H7 (cell line): Measurements from ENCODE around the gene TK2. TPM values are rescaled to one million over a fixed set of nuclear protein-coding genes. Genes with fewer than 3 reads are reported as not detected.
A peak's percentile ranks its signal among the peaks of the same experiment; 100 is the strongest.

Experiments used
- DNase-seq: peaks from one replicate; pipeline ENCODE4 v3.0.0; 2012
- H3K27me3 ChIP-seq: 2 replicates; pipeline ENCODE4 v1.6.0; 2011; ENCODE audit warnings: mild to moderate bottlenecking, low read length; ENCODE audit not compliant: control insufficient read depth, insufficient read depth
- H3K36me3 ChIP-seq: replicated peaks from 2 replicates; pipeline ENCODE4 v1.5.1; 2011; ENCODE audit warnings: low read length; ENCODE audit not compliant: control insufficient read depth, insufficient read depth
- H3K4me3 ChIP-seq: 2 replicates; pipeline ENCODE4 v1.5.1; 2011; ENCODE audit warnings: low read depth, mild to moderate bottlenecking, control low read depth, low read length, moderate library complexity; ENCODE audit not compliant: insufficient read depth
- total RNA-seq: library from RNA; depleted of rRNA; stranded (reverse); fragments of >200 nt; shearing (Covaris generic); gene quantifications from 2 replicates; pipeline ENCODE4 v1.2.3, GENCODE V29; 2014

The TK2 gene
- total RNA-seq, 1 experiment from 2014 or later, result 7.9 TPM

DNA sequence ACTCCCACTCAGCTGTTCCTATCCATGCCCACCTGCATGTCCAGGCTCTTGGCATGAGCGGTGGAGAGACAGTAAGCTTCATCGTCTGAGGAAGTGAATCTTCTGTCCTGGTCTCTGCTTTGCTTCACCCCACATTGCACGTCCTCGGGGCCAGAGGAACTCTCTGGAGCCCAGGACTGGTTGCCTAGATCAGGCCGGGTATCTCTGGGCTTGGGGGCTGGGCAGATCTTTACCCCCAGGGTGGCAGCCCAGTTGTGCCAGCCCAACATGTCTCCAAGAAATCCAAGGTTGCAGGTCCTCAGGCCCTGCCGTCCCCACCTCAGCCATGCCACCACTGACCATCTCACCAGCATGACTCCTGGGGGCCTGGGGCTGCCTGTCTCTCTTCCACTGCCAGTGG, 64.5 kb downstream of the TK2 start:
- Histone ChIP-seq H3K36me3 (no peaks in the 10 kb centered on the region), H3K4me3 (no peak overlapping the region), H3K27me3 (no peaks in the 10 kb centered on the region)
- no peak for DNase-seq

GRCh38 chr16:66484453-66485213, 65.3 kb downstream of the TK2 start:
- H3K4me3 ChIP-seq, result no peak overlapping the region
- H3K36me3 ChIP-seq, result no peaks in the 10 kb centered on the region
- DNase-seq, result no peak
- H3K27me3 ChIP-seq, result no peaks in the 10 kb centered on the region

DNA sequence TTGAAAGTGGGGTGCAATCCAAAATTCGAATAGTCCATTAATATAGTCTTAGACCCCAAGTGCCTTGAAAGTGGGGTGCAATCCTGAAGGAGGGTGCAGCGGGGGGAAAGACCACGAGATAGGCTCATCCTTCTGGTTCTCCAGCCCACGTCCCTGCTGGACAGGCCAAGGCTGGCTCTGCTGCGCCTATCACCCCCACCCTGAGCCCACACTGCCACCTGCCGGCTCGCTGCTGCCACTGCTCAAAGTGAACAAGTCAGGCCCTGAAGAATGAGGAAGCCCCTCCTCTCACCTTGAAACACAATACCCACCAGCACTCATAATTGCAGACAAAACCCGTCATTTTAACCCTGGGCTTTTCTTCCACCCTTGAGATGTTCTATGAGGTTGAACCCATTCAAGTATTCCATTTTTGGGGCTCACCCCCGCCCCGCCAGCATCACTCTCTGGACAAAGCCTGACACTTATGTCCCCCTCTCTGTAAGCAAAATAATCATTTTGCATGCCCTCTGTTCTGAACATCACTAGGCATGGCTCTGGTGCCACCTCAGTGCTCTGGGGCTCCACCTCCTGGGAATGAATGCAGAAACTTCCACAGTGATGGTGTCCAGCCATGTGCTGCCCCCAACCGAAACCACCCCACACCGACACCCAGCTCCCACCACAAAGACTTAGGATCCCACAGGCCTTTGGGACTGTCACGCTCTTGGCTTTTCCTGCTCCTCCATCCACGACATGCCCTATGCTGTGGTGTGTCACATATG, 66.1 kb downstream of the TK2 start:
- Histone ChIP-seq H3K4me3 (no peak overlapping the region), H3K36me3 (no peaks in the 10 kb centered on the region), H3K27me3 (no peaks in the 10 kb centered on the region)
- peak; percentile 94 for DNase-seq

GRCh38 chr16:66481943-66482390, 68.0 kb downstream of the TK2 start:
- Histone ChIP-seq H3K36me3 (no peaks in the 10 kb centered on the region), H3K27me3 (no peaks in the 10 kb centered on the region), H3K4me3 (no peak overlapping the region)
- DNase-seq, result no peak

GRCh38 chr16:66481081-66481942, 68.6 kb downstream of the TK2 start:
- H3K27me3 ChIP-seq, result no peaks in the 10 kb centered on the region
- no peak for DNase-seq
- no peak overlapping the region for H3K4me3 ChIP-seq
- no peaks in the 10 kb centered on the region for H3K36me3 ChIP-seq

GRCh38 chr16:66480265-66481080, 69.4 kb downstream of the TK2 start:
- Histone ChIP-seq H3K36me3 (no peaks in the 10 kb centered on the region), H3K4me3 (no peak overlapping the region), H3K27me3 (no peaks in the 10 kb centered on the region)
- DNase-seq, result no peak

GRCh38 chr16:66479661-66480264, 70.2 kb downstream of the TK2 start:
- no peaks in the 10 kb centered on the region for H3K36me3 ChIP-seq
- DNase-seq, result peak; percentile 20
- H3K27me3 ChIP-seq, result no peaks in the 10 kb centered on the region
- no peak overlapping the region for H3K4me3 ChIP-seq

DNA sequence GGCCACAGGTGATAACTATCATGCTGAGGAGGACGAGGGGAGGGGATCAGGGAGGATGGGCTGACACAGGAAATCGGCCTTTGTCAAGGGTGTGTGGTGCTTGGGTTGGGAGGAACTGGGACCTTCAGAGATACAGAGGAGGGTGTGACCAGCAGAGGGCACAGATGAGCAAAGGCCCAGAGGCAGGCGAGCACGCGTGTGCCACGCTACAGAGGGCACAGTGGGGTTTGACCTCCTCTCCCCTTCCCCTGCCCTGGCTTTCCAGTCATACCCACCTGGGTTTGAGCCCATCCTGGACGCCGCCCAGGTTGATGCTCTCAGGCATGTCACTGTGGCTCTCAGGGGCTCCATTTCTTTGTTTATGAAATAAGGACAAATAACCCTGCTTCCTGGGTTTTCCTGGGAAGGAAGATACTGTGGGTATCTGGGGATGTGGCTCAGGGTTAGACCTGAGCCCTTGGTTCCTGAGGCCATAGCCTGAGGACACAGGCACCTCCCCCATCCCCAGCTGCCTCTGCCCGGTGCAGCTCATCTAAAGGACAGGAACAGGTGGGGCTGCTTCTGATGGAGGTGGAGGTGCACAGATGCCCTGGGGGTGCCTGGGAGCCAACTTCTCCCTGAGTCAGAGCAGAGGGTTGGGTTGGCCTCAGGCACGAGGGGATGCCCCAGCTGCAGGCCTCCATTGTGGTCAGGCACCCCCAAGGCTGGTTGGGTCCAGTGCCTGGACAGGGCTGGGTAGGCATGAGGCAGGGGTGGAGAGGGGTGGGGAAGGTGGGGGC, 71.0 kb downstream of the TK2 start:
- Histone ChIP-seq H3K27me3 (no peaks in the 10 kb centered on the region), H3K36me3 (no peaks in the 10 kb centered on the region)
- DNase-seq, result peak; percentile 90

GRCh38 chr16:66477028-66477515, 72.8 kb downstream of the TK2 start:
- H3K4me3 ChIP-seq, result no peak overlapping the region
- no peaks in the 10 kb centered on the region for H3K27me3 ChIP-seq
- no peak for DNase-seq
- H3K36me3 ChIP-seq, result no peaks in the 10 kb centered on the region

More for the DNA sequence above, 71.0 kb downstream of the TK2 start:
- no peak overlapping the region for H3K4me3 ChIP-seq

DNA sequence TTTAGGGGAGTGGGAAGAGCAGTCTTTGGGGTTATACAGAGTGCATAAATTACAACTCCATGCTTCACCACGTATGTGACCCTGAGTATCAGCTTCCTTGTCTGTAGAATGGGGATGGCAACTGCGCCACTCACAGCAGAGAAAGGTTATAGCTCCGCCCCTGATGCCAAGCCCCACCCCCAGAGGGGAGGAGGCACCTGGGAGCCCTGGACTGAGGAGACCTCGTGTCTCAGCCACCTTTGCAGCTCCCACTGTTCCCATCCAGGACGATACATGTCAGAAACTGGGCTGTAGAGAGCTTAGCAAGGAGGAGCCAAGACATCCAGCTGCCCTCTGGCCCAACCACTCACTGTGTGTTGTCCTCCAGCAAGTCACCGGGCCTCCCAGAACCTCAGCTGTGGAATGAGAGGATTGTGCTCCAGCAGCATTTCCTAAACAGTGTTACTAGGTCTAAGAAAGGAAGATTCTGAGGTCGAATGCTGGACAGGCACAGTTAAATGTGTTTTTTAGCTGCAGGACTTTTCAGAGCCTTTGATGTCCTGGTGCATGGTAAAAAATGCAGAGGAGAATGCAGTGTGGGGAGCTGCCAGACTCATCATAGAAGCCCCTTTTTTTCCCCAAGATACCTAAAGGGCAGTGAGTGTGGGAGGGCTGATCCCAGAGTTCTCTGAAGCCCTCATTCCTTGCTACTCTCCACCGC, 73.4 kb downstream of the TK2 start:
- H3K4me3 ChIP-seq, result no peak overlapping the region
- DNase-seq, result peak; percentile 87
- no peaks in the 10 kb centered on the region for H3K36me3 ChIP-seq
- H3K27me3 ChIP-seq, result no peaks in the 10 kb centered on the region

- peak; percentile 31 for DNase-seq
- no peaks in the 10 kb centered on the region; the same call in 1 of the 2 replicates for H3K27me3 ChIP-seq
- no peak overlapping the region for H3K4me3 ChIP-seq
- no peaks in the 10 kb centered on the region for H3K36me3 ChIP-seq
Measured at GRCh38 chr16:66475232-66475631, 74.7 kb downstream of the TK2 start.

GRCh38 chr16:66474750-66475199, 75.1 kb downstream of the TK2 start:
- no peak overlapping the region for H3K4me3 ChIP-seq
- H3K27me3 ChIP-seq, result no peaks in the 10 kb centered on the region; the same call in 1 of the 2 replicates
- H3K36me3 ChIP-seq, result no peaks in the 10 kb centered on the region
- DNase-seq, result peak; percentile 37
